ENCODE data around the gene HMGXB4. TPM values are rescaled to one million over a fixed set of nuclear protein-coding genes. Genes with fewer than 3 reads are reported as not detected.

The HMGXB4 gene
- total RNA-seq, 1 donor from 2014 or later = 18.0 TPM

- Mint-ChIP-seq H3K27ac (ENCODE audit: unreplicated experiment) (no peak overlapping the region), H3K4me3 (ENCODE audit: unreplicated experiment) (no peak overlapping the region), H3K4me1 (ENCODE audit: low read depth) (no peaks in the 10 kb centered on the region), H3K36me3 (ENCODE audit: low read depth) (peaks cover 30% of the 10 kb centered on the region), H3K9me3 (ENCODE audit: low read depth) (no peaks in the 10 kb centered on the region), H3K27me3 (ENCODE audit: low read depth) (no peaks in the 10 kb centered on the region)
- DNase-seq (ENCODE audit: low spot score) = no peak
- no peak for TF ChIP-seq CTCF (IDR thresholded peaks at IDR 0.05)
These were observed 73.1 kb downstream of the HMGXB4 start for GRCh38 chr22:35330258-35330861.

GRCh38 chr22:35332278-35332677, 75.0 kb downstream of the HMGXB4 start:
- no peak for DNase-seq (ENCODE audit: low spot score)
- TF ChIP-seq CTCF (IDR thresholded peaks at IDR 0.05) = no peak
- Mint-ChIP-seq H3K27ac (ENCODE audit: unreplicated experiment) (no peak overlapping the region), H3K27me3 (ENCODE audit: low read depth) (no peaks in the 10 kb centered on the region), H3K4me1 (ENCODE audit: low read depth) (no peaks in the 10 kb centered on the region), H3K9me3 (ENCODE audit: low read depth) (no peaks in the 10 kb centered on the region), H3K4me3 (ENCODE audit: unreplicated experiment) (no peak overlapping the region), H3K36me3 (ENCODE audit: low read depth) (peaks cover 27% of the 10 kb centered on the region)

GRCh38 chr22:35333220-35333619, 75.9 kb downstream of the HMGXB4 start:
- H3K27ac Mint-ChIP-seq (ENCODE audit: unreplicated experiment) = no peak overlapping the region
- H3K27me3 Mint-ChIP-seq (ENCODE audit: low read depth) = no peaks in the 10 kb centered on the region
- H3K4me3 Mint-ChIP-seq (ENCODE audit: unreplicated experiment) = no peak overlapping the region

GRCh38 chr22:35334004-35334403, 76.7 kb downstream of the HMGXB4 start:
- H3K9me3 Mint-ChIP-seq (ENCODE audit: low read depth) = no peaks in the 10 kb centered on the region
- no peaks in the 10 kb centered on the region for H3K27me3 Mint-ChIP-seq (ENCODE audit: low read depth)
- no peak for DNase-seq (ENCODE audit: low spot score)
- H3K36me3 Mint-ChIP-seq (ENCODE audit: low read depth) = peaks cover 27% of the 10 kb centered on the region
- no peak overlapping the region for H3K4me3 Mint-ChIP-seq (ENCODE audit: unreplicated experiment)
- H3K4me1 Mint-ChIP-seq (ENCODE audit: low read depth) = no peaks in the 10 kb centered on the region
- no peak for TF ChIP-seq CTCF (IDR thresholded peaks at IDR 0.05)
- H3K27ac Mint-ChIP-seq (ENCODE audit: unreplicated experiment) = no peak overlapping the region

More at GRCh38 chr22:35333220-35333619, 75.9 kb downstream of the HMGXB4 start:
- H3K36me3 Mint-ChIP-seq (ENCODE audit: low read depth) = peaks cover 28% of the 10 kb centered on the region
- TF ChIP-seq CTCF (IDR thresholded peaks at IDR 0.05) = no peak
- no peak for DNase-seq (ENCODE audit: low spot score)
- H3K4me1 Mint-ChIP-seq (ENCODE audit: low read depth) = no peaks in the 10 kb centered on the region
- no peaks in the 10 kb centered on the region for H3K9me3 Mint-ChIP-seq (ENCODE audit: low read depth)

- Mint-ChIP-seq H3K9me3 (ENCODE audit: low read depth) (no peaks in the 10 kb centered on the region), H3K4me1 (ENCODE audit: low read depth) (no peaks in the 10 kb centered on the region), H3K27me3 (ENCODE audit: low read depth) (no peaks in the 10 kb centered on the region), H3K27ac (ENCODE audit: unreplicated experiment) (no peak overlapping the region), H3K4me3 (ENCODE audit: unreplicated experiment) (no peak overlapping the region), H3K36me3 (ENCODE audit: low read depth) (peaks cover 30% of the 10 kb centered on the region)
- DNase-seq (ENCODE audit: low spot score) = no peak
- TF ChIP-seq CTCF (IDR thresholded peaks at IDR 0.05) = no peak
These were observed 78.2 kb downstream of the HMGXB4 start for GRCh38 chr22:35335468-35335867.
